GM18909 (cell line): Measurements from ENCODE around the gene MKLN1.

Experiments
- ATAC-seq: cut with Tn5 transposase; IDR thresholded peaks from one replicate; pipeline ENCODE4 v1.9.1; 2021; ENCODE audit warnings: mild to moderate bottlenecking; ENCODE audit not compliant: unreplicated experiment, poor library complexity

Gene MKLN1

GRCh38 chr7:131346885-131347592, 19.4 kb downstream of the MKLN1 start:
- no peak for ATAC-seq

- ATAC-seq: no peak
These were observed 24.4 kb downstream of the MKLN1 start for GRCh38 chr7:131352032-131352431.

GRCh38 chr7:131354390-131354789, 26.7 kb downstream of the MKLN1 start:
- ATAC-seq: no peak

GRCh38 chr7:131355917-131356777, 28.5 kb downstream of the MKLN1 start:
- ATAC-seq: no peak

GRCh38 chr7:131357282-131357880, 29.7 kb downstream of the MKLN1 start:
- ATAC-seq: no peak

- ATAC-seq: no peak
These were observed 31.0 kb downstream of the MKLN1 start for GRCh38 chr7:131358636-131359035.

GRCh38 chr7:131359136-131359776, 31.6 kb downstream of the MKLN1 start:
- ATAC-seq: no peak

- no peak for ATAC-seq
These were observed 36.0 kb downstream of the MKLN1 start for GRCh38 chr7:131363719-131364118.

GRCh38 chr7:131364767-131365344, 37.2 kb downstream of the MKLN1 start:
- no peak for ATAC-seq

GRCh38 chr7:131365838-131366237, 38.2 kb downstream of the MKLN1 start:
- no peak for ATAC-seq

GRCh38 chr7:131369354-131369753, 41.7 kb downstream of the MKLN1 start:
- no peak for ATAC-seq

GRCh38 chr7:131370523-131370968, 42.9 kb downstream of the MKLN1 start:
- peak; percentile 92 for ATAC-seq

- ATAC-seq: no peak
These were observed 43.7 kb downstream of the MKLN1 start for GRCh38 chr7:131371411-131371810.

- ATAC-seq: no peak
These were observed 44.9 kb downstream of the MKLN1 start for GRCh38 chr7:131372554-131372953.

- no peak for ATAC-seq
These were observed 47.1 kb downstream of the MKLN1 start for GRCh38 chr7:131374821-131375220.

- no peak for ATAC-seq
These were observed 53.6 kb downstream of the MKLN1 start for GRCh38 chr7:131381069-131381838.

GRCh38 chr7:131383417-131384285, 56.0 kb downstream of the MKLN1 start:
- no peak for ATAC-seq

GRCh38 chr7:131384286-131384635, 56.6 kb downstream of the MKLN1 start:
- ATAC-seq: no peak
